Subcutaneous abdominal adipose tissue (tissue), 5 donors: ENCODE results near the gene SRPK3.

Source experiments
- H3K27ac ChIP-seq: one replicate; pipeline ENCODE4 v1.7.0; 2013; ENCODE audit warnings: low read depth, mild to moderate bottlenecking, inconsistent platforms, low read length, moderate library complexity
- H3K27me3 ChIP-seq, 5 donors: one replicate each; pipeline ENCODE4 v1.7.0; 2013; ENCODE audit warnings: low read length in 5 of 5, inconsistent platforms in 1 of 5; ENCODE audit not compliant: control insufficient read depth in 5 of 5, insufficient read depth in 4 of 5
- H3K36me3 ChIP-seq, 5 donors: one replicate each; pipeline ENCODE4 v1.7.0; 2013; ENCODE audit warnings: low read length in 5 of 5; ENCODE audit not compliant: control insufficient read depth in 5 of 5, insufficient read depth in 5 of 5
- H3K4me1 ChIP-seq, 5 donors: one replicate each; pipeline ENCODE4 v1.7.0; 2013; ENCODE audit warnings: low read length in 5 of 5, mild to moderate bottlenecking in 3 of 5, moderate library complexity in 1 of 5; ENCODE audit not compliant: control insufficient read depth in 5 of 5, insufficient read depth in 5 of 5
- H3K4me3 ChIP-seq, 5 donors: one replicate each; pipeline ENCODE4 v1.7.0; 2013; ENCODE audit warnings: low read length in 5 of 5, low read depth in 1 of 5
- H3K9ac ChIP-seq, 5 donors: one replicate each; pipeline ENCODE4 v1.7.0; 2013; ENCODE audit warnings: low read length in 5 of 5, mild to moderate bottlenecking in 4 of 5, moderate library complexity in 3 of 5
- H3K9me3 ChIP-seq, 5 donors: one replicate each; pipeline ENCODE4 v1.7.0; 2013; ENCODE audit warnings: low read length in 5 of 5; ENCODE audit not compliant: control insufficient read depth in 5 of 5
- donor health status: healthy.
- donor health status: healthy.
- donor health status: healthy.
- donor health status: healthy.
- donor health status: healthy.

The SRPK3 gene

DNA sequence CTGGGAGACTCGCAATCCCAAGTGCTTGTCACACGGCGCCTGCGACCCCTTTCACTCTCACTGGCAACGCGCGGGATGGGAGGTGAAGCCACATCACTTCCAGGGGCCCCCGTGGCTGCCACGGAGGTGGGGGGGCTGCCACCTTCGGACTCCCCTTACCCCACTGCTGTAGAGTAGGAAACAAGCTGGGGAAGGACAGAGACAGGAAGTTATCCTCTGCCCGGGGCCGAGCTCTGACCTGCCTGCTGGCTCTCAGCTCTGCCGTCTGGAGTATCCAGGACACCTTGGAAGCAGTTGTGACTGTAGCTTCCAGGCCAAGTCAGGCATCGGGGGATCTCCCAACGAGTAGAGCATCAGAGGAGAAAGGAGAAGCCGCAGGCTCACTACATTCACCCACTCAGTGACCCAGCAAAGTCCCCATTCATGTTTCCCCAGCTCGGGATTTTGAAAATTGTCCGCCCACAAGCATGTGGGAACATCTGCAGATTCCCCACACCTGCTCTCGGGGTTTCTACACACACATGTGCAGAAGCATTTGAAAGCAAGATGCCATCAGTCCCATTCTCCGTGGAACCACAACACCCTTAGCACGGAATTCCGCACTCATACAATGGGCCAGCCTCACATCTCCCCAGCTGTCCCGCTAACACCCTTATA is 38.7 kb downstream of the SRPK3 start:
- no peak overlapping the region for H3K27ac ChIP-seq
- H3K9me3 ChIP-seq: no peaks in the 10 kb centered on the region
- H3K27me3 ChIP-seq: peaks cover 14 to 38% (median 36%) of the 10 kb centered on the region in 5 donors
- H3K4me1 ChIP-seq: peaks cover 0 to 17% (median 9%) of the 10 kb centered on the region in 5 donors
- peak overlapping the region in 4 of 5 donors; percentile 31 to 60 (median 45) for H3K4me3 ChIP-seq
- no peaks in the 10 kb centered on the region for H3K36me3 ChIP-seq
- H3K9ac ChIP-seq: no peak overlapping the region

DNA sequence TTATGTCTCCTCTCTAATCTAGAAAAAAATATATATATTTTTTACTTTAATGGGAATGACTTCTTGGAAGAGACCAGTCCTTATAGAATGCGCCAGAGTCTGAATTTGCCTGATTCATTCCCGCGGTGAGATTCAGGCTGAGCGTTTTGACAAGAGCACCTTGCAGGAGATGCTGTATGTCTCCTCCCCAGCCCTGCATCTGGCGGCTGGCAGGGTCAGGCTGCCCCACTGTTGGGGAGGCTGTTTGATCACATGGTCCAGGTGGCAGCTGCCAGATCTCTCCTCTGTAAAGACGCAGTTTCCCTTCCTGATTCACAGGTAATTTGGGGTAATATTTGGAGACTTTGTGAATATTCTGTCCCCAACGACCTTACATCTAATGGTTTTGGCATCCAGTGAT is 39.8 kb downstream of the SRPK3 start:
- Histone ChIP-seq H3K4me3 (no peak overlapping the region), H3K9ac (no peak overlapping the region), H3K27ac (no peak overlapping the region), H3K4me1 (peaks cover 0 to 12% (median 6%) of the 10 kb centered on the region in 5 donors), H3K9me3 (no peaks in the 10 kb centered on the region), H3K36me3 (no peaks in the 10 kb centered on the region), H3K27me3 (peaks cover 23 to 44% (median 41%) of the 10 kb centered on the region in 5 donors)

DNA sequence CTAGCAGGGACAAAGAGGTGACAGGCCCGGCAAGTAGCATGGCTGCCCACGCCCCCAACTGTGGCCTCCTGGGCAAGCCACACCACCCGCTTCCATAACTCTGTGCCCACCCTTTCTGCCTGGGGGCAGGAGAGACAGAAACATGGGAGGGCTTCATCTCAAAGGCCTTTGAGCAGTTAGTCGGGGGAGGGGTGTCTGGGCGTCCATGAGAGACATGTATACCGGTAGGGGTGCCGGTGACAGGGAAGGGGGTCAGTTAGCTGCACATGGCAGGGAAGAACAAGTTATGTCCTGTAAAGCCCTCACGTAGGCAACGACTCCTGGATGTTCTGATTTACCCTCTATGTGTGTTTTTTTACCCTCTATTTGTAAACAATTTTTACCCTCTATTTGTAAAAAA is 40.2 kb downstream of the SRPK3 start:
- Histone ChIP-seq H3K36me3 (no peaks in the 10 kb centered on the region), H3K9ac (no peak overlapping the region), H3K27me3 (peaks cover 23 to 45% (median 41%) of the 10 kb centered on the region in 5 donors), H3K4me1 (peaks cover 0 to 12% (median 6%) of the 10 kb centered on the region in 5 donors), H3K27ac (no peak overlapping the region), H3K4me3 (no peak overlapping the region), H3K9me3 (no peaks in the 10 kb centered on the region)

DNA sequence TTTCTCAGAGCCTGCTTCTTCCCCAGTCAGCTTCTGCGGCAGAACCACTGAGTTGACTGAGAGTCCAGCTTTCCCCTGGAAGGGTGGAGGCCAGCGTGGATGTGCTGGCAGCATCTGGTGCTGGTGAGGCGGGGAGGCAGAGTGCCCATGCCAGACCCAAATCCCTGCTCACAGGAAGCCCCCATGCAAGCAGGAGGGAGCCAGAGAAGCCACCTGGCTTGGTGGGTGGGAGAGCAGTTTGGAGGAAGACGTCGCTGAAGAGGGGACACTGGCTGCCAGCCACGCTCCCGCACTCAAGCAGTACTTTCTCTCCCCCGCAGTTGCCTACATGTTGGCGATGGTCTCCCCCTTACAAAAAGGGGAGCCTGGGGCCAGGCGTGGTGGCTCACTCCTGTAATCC is 43.5 kb downstream of the SRPK3 start:
- Histone ChIP-seq H3K4me1 (peaks cover 0 to 12% (median 6%) of the 10 kb centered on the region in 5 donors), H3K36me3 (no peaks in the 10 kb centered on the region), H3K4me3 (no peak overlapping the region), H3K27me3 (peaks cover 26 to 53% (median 51%) of the 10 kb centered on the region in 5 donors), H3K9me3 (peaks cover 0 to 5% (median 0%) of the 10 kb centered on the region in 5 donors), H3K27ac (no peak overlapping the region), H3K9ac (no peak overlapping the region)

DNA sequence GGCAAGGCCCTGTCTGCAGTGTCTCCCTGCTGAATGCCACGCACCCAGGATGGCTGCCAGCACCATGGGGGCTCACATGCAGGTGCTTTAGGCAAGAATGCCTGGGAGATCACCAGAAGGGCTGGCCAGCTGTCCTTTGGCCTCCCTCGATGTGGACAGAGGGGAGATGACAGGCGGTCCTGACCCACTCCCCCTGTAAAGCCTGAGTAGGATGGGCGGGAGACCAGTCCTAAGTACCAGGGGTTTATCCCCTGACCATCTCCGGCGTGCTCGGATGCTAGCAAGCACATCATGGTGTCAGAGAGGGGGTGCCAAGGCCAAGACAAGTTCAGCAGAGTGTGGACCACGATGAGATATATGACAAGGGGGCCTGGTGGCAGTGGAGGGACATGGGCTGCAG is 44.2 kb downstream of the SRPK3 start:
- Histone ChIP-seq H3K27ac (no peak overlapping the region), H3K9me3 (peaks cover 0 to 5% (median 0%) of the 10 kb centered on the region in 5 donors), H3K4me1 (peaks cover 0 to 16% (median 6%) of the 10 kb centered on the region in 5 donors), H3K27me3 (peaks cover 20 to 52% (median 49%) of the 10 kb centered on the region in 5 donors), H3K9ac (no peak overlapping the region), H3K4me3 (no peak overlapping the region), H3K36me3 (no peaks in the 10 kb centered on the region)

DNA sequence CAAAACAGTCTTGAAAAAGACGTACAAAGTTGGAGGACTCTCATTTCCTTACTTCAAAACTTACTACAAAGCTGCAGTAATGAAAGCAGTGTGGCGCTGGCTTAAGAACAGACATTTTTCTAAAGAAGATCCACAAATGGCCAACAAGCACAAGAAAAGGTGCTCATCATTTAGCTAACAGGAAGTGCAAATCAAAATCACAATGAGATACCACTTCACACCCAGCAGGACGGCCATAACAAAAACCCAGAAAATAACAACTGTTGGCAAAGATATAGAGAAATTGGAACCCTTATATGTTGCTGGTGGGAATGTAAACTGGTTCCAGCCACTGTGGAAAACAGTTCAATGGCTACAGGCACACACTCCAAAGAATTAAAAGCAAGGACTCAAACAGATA is 46.2 kb downstream of the SRPK3 start:
- Histone ChIP-seq H3K27ac (no peak overlapping the region), H3K9ac (no peak overlapping the region), H3K27me3 (peaks cover 24 to 59% (median 51%) of the 10 kb centered on the region in 5 donors), H3K9me3 (peaks cover 0 to 5% (median 0%) of the 10 kb centered on the region in 5 donors), H3K4me1 (peaks cover 0 to 17% (median 6%) of the 10 kb centered on the region in 5 donors), H3K4me3 (no peak overlapping the region), H3K36me3 (no peaks in the 10 kb centered on the region)

DNA sequence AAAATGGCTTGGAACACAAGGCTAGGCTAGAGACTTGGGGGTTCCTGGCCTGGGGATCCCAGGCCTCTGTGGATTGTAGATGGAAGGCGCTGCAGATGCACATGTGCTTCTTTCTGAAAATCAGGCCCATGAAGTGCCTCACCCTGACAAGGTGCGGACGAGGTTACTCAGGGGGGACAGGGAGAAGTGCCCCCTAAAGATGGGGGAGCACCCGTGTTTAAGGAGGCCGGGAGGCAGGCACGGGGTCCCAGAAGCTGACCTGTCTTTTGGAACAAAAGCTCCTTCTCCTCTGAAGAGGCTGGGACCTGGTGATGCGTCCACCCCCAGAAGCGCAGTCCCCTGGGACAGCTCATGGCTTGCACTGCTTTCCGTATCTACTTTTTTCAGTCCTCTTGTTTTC is 47.1 kb downstream of the SRPK3 start:
- no peaks in the 10 kb centered on the region for H3K36me3 ChIP-seq
- no peak overlapping the region for H3K27ac ChIP-seq
- peaks cover 29 to 68% (median 54%) of the 10 kb centered on the region in 5 donors for H3K27me3 ChIP-seq
- H3K9ac ChIP-seq: no peak overlapping the region
- H3K9me3 ChIP-seq: peaks cover 0 to 5% (median 2%) of the 10 kb centered on the region in 5 donors
- no peak overlapping the region for H3K4me3 ChIP-seq
- H3K4me1 ChIP-seq: peaks cover 0 to 17% (median 6%) of the 10 kb centered on the region in 5 donors

DNA sequence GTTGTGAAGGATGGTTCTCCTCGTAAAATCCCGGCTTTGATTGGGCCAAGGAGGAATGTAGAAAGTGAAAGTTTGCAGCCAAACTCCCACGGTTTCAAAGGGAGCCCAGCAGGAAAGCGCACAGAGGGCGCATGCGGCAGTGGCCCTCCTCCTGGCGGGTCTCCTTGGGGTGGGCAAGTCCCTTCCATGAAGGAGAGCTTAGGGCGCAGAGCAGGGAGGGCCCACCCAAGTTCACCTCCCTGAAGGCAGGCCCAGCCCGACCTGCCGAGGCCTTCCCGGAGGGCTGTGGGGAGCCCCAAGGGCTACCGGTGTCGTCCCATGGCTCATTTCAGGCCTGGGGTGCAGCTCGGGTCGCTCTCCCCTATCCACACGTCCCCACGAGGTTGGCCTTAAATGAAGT is 47.5 kb downstream of the SRPK3 start:
- no peak overlapping the region for H3K9ac ChIP-seq
- H3K27me3 ChIP-seq: peaks cover 29 to 72% (median 55%) of the 10 kb centered on the region in 5 donors
- H3K9me3 ChIP-seq: peaks cover 0 to 5% (median 2%) of the 10 kb centered on the region in 5 donors
- H3K36me3 ChIP-seq: no peaks in the 10 kb centered on the region
- peaks cover 0 to 17% (median 6%) of the 10 kb centered on the region in 5 donors for H3K4me1 ChIP-seq
- H3K27ac ChIP-seq: no peak overlapping the region
- H3K4me3 ChIP-seq: peak overlapping the region in 1 of 5 donors; percentile 21

DNA sequence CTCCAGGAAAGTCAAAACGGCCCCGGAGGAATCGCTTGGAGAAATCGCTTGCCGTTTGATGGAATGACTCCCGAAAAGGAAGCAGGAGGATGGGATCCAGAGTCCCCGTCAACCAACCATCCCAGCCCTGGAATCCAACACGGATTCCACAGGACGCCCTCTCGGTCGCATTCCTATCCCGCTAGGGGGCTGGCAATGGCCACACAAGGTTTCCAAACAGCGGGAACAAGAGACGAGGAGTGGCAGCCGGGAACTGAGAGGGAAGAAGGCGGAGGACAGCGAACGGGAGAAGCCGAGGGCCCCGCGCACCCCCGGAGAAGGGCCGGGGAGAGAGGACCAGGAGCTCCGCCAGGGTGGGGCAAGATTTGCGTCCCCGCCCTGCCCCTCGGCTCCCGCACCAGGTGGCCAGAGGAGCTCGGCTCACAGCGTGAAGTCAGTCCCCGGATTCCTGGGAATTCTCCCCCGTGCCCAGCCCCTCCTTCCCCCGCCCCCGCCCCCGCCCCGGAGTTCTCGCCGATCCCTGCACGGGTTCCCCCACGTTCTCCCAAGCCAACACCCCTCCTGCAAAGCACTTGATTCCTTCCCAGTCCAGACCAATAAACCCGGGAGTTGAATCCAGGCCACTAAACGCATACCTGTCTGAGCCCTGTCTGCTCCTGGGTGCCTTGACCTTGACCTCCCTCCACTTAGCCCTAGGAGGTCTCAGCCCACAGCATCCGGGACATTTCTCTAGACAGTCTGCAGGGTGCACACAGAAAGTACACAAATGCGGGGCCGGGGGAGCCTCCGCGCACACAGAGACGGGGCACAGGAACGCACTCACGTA is 48.1 kb downstream of the SRPK3 start:
- Histone ChIP-seq H3K27ac (no peak overlapping the region), H3K27me3 (peaks cover 29 to 72% (median 52%) of the 10 kb centered on the region in 5 donors), H3K9me3 (peaks cover 0 to 5% (median 2%) of the 10 kb centered on the region in 5 donors), H3K9ac (no peak overlapping the region), H3K36me3 (no peaks in the 10 kb centered on the region), H3K4me3 (peak overlapping the region in 2 of 5 donors; percentile 28 to 33), H3K4me1 (peaks cover 0 to 17% (median 6%) of the 10 kb centered on the region in 5 donors)

DNA sequence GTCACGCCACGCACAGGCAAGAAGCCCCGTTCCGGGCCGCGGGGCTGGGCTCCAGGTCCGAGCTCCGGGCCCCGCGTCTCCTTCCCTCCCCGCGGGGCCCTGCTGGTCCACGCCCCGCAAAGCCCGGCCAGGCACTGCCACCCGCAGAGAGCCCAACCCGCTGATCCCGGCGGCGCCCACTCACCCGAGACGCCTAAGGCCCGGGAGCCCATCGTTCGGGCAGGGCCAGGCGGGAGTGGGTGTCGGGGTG is 48.6 kb downstream of the SRPK3 start:
- Histone ChIP-seq H3K9ac (no peak overlapping the region), H3K4me1 (peaks cover 0 to 17% (median 6%) of the 10 kb centered on the region in 5 donors), H3K36me3 (no peaks in the 10 kb centered on the region), H3K27me3 (peaks cover 26 to 67% (median 49%) of the 10 kb centered on the region in 5 donors), H3K4me3 (peak overlapping the region in 2 of 5 donors; percentile 28 to 33), H3K9me3 (peaks cover 0 to 7% (median 2%) of the 10 kb centered on the region in 5 donors), H3K27ac (no peak overlapping the region)
